K562 (cell line): ENCODE measurements around the gene RPTOR. TPM values are rescaled to one million over a fixed set of nuclear protein-coding genes. Genes with fewer than 3 reads are reported as not detected.

Source experiments
- CBFA2T3 ChIP-seq: fragments of 450-650 bp; IDR thresholded peaks from 2 replicates; pipeline ENCODE4 v1.6.1; 2017
- ELK1 ChIP-seq: sonication (generic); formaldehyde crosslinking; IDR thresholded peaks from 2 replicates; pipeline ENCODE4 v1.8.1; 2022; ENCODE audit warnings: missing genetic modification reagents
- FOXK2 ChIP-seq, 2 experiments: fragments of 450-650 bp; IDR thresholded peaks in 1 of 2; conservative IDR thresholded peaks in 1 of 2; 2 replicates each; pipeline ENCODE4 v1.6.1; 2016; ENCODE audit warnings: low read depth in 2 of 2, mild to moderate bottlenecking in 1 of 2
- HDAC1 ChIP-seq, 2 experiments: fragments of 450-650 bp; IDR thresholded peaks; 2 replicates each; pipeline ENCODE4 v1.6.1; 2016 to 2017; ENCODE audit warnings: inconsistent platforms in 1 of 2, mild to moderate bottlenecking in 1 of 2, moderate library complexity in 1 of 2
- HDAC2 ChIP-seq: fragments of 450-650 bp; IDR thresholded peaks from 2 replicates; pipeline ENCODE4 v1.6.1; 2016; ENCODE audit warnings: mild to moderate bottlenecking
- HNRNPUL1 ChIP-seq: fragments of 200-400 bp; formaldehyde crosslinking; IDR thresholded peaks from 2 replicates; pipeline ENCODE4 v1.6.1; 2017; ENCODE audit warnings: low read length
- HSF4 ChIP-seq: fragments of 250-450 bp; sonication (Bioruptor Pico); IDR thresholded peaks from 2 replicates; pipeline ENCODE4 v2.1.2; 2022; ENCODE audit warnings: mild to moderate bottlenecking, moderate library complexity, borderline replicate concordance
- ILF3 ChIP-seq: fragments of 450-650 bp; IDR thresholded peaks from 2 replicates; pipeline ENCODE4 v1.6.1; 2018; ENCODE audit warnings: antibody characterized with exemption, mild to moderate bottlenecking, moderate library complexity, borderline replicate concordance
- KAT8 ChIP-seq: fragments of 450-650 bp; IDR thresholded peaks from 2 replicates; pipeline ENCODE4 v1.6.1; 2016; ENCODE audit warnings: low read depth, mild to moderate bottlenecking
- MEF2A ChIP-seq: IDR thresholded peaks from 2 replicates; pipeline ENCODE4 v1.6.1; 2011; ENCODE audit warnings: low read depth, mild to moderate bottlenecking, low read length, moderate library complexity; ENCODE audit not compliant: control insufficient read depth
- NFRKB ChIP-seq: fragments of 450-650 bp; IDR thresholded peaks from 2 replicates; pipeline ENCODE4 v1.6.1; 2016; ENCODE audit warnings: low read depth
- PHF20 ChIP-seq: fragments of 450-650 bp; IDR thresholded peaks from 2 replicates; pipeline ENCODE4 v1.6.1; 2018; ENCODE audit not compliant: partially characterized antibody
- PML ChIP-seq: IDR thresholded peaks from 2 replicates; pipeline ENCODE4 v1.6.1; 2012; ENCODE audit warnings: low read length, inconsistent platforms
- POLR2AphosphoS5 ChIP-seq: IDR thresholded peaks from 2 replicates; pipeline ENCODE4 v1.6.1; 2011; ENCODE audit warnings: mild to moderate bottlenecking, low read depth, low read length, moderate library complexity; ENCODE audit not compliant: control insufficient read depth, insufficient read depth
- RAD21 ChIP-seq, 2 experiments: fragments of 250-450 bp in 1 of 2; fragments of 450-650 bp in 1 of 2; sonication (Bioruptor Pico) in 1 of 2; formaldehyde crosslinking in 1 of 2; IDR thresholded peaks in 1 of 2; conservative IDR thresholded peaks in 1 of 2; 2 replicates each; pipeline versions ENCODE4 v1.4.0 to v1.8.0; 2020 to 2022; ENCODE audit warnings: mild to moderate bottlenecking in 2 of 2, moderate library complexity in 1 of 2
- STAG1 ChIP-seq: sonication (generic); formaldehyde crosslinking; IDR thresholded peaks from 2 replicates; pipeline ENCODE4 v1.5.0; 2020; ENCODE audit warnings: missing genetic modification reagents, borderline replicate concordance
- STAT6 ChIP-seq: sonication (generic); formaldehyde crosslinking; IDR thresholded peaks from 2 replicates; pipeline ENCODE4 v1.8.1; 2023; ENCODE audit warnings: mild to moderate bottlenecking, missing genetic modification reagents
- TARDBP ChIP-seq: fragments of 450-650 bp; IDR thresholded peaks from 2 replicates; pipeline ENCODE4 v1.6.1; 2016
- YBX1 ChIP-seq: fragments of 450-650 bp; IDR thresholded peaks from 2 replicates; pipeline ENCODE4 v1.7.1; 2016; ENCODE audit warnings: mild to moderate bottlenecking
- ZNF395 ChIP-seq: fragments of 200-800 bp; sonication (Bioruptor generic); IDR thresholded peaks from 2 replicates; pipeline ENCODE4 v1.6.1; 2017; ENCODE audit warnings: missing genetic modification characterization, missing compliant biosample characterization
- ZNF57 ChIP-seq: fragments of 450-650 bp; formaldehyde crosslinking; IDR thresholded peaks from 2 replicates; pipeline ENCODE4 v1.4.0; 2020; ENCODE audit warnings: mild to moderate bottlenecking, moderate library complexity
- ZNF76 ChIP-seq: fragments of 250-450 bp; sonication (Bioruptor Pico); IDR thresholded peaks from 2 replicates; pipeline ENCODE4 v1.4.0; 2020; ENCODE audit warnings: mild to moderate bottlenecking, moderate library complexity, borderline replicate concordance
- polyA plus RNA-seq, 8 experiments: library from polyadenylated mRNA; depleted of rRNA in 4 of 8; stranded (reverse) in 5 of 8; unstranded in 3 of 8; fragments of >200 nt; fragmentation: Nextera tagmentation in 2 of 8; fragmentation: Illumina TruSeq in 1 of 8; extraction: Ambion mirVana in 2 of 8; extraction: Trizol in 1 of 8; gene quantifications; 2 replicates each; pipeline versions ENCODE4 v1.2.1 to v1.2.3, GENCODE V29; 2011 to 2014; ENCODE audit warnings: inconsistent platforms in 1 of 8, missing spikeins in 1 of 8
- total RNA-seq, 7 experiments: library from RNA; depleted of rRNA in 6 of 7; stranded (reverse); fragments of >200 nt in 6 of 7; fragmentation: Illumina TruSeq in 2 of 7; extraction: Trizol in 2 of 7; gene quantifications; 2 replicates each; pipeline versions ENCODE4 v1.2.1 to v1.2.3, GENCODE V29; 2011 to 2021; ENCODE audit warnings: low replicate concordance in 1 of 7

The RPTOR gene
- total and polyA plus RNA-seq, 9 of the 15 experiments (the other 6 are each of a cell fraction or from before 2014, with no cell fraction given) = 0.24 to 54.1 (median 10.2) TPM

GRCh38 chr17:80544655-80545498, at the start of gene RPTOR (continued):
- peak; percentile 51; the same call in 1 of the 2 replicates for TF ChIP-seq STAT6 (CRISPR knock-in tag)
- peak; percentile 76; the same call in 1 of the 2 replicates for TF ChIP-seq ZNF76 (CRISPR knock-in tag)
- TF ChIP-seq PHF20 = peak; percentile 96
- peak; percentile 89 for TF ChIP-seq POLR2AphosphoS5
- peak in 1 of 2 experiments; percentile 94; a peak in 2 of 4 replicates for TF ChIP-seq HDAC1 (IDR thresholded peaks at IDR 0.05)
- no peak for TF ChIP-seq ILF3
- peak; percentile 97 for TF ChIP-seq NFRKB
- no peak for TF ChIP-seq CBFA2T3
- TF ChIP-seq FOXK2 (conservative IDR thresholded peaks at IDR 0.05 in 1 of 2, IDR thresholded peaks at IDR 0.05 in 1 of 2; ENCODE audit: low read depth in 2 of 2) = peak; percentile 66 to 69; a peak in 3 of 4 replicates
- no peak for TF ChIP-seq ELK1 (CRISPR knock-in tag)
- no peak for TF ChIP-seq TARDBP
- no peak for TF ChIP-seq HNRNPUL1
- TF ChIP-seq HSF4 (CRISPR knock-in tag) = no peak
- peak; percentile 89; the same call in 1 of the 2 replicates for TF ChIP-seq HDAC2
- peak; percentile 76 for TF ChIP-seq PML
- no peak for TF ChIP-seq KAT8
- TF ChIP-seq MEF2A = no peak
- TF ChIP-seq ZNF395 (CRISPR knock-in tag) = peak; percentile 92
- no peak for TF ChIP-seq YBX1
- TF ChIP-seq STAG1 (CRISPR knock-in tag) = no peak; the same call in 1 of the 2 replicates
- no peak for TF ChIP-seq RAD21 (CRISPR knock-in tag; conservative IDR thresholded peaks at IDR 0.05 in 1 of 2, IDR thresholded peaks at IDR 0.05 in 1 of 2)
- TF ChIP-seq ZNF57 (CRISPR knock-in tag) = no peak
